GM12878 (cell line): ENCODE data around the gene COPS8. TPM values are rescaled to one million over a fixed set of nuclear protein-coding genes. Genes with fewer than 3 reads are reported as not detected.

ENCODE experiments used
- ATAC-seq: fragments of 200-7000 bp; cut with Tn5 transposase; 3 replicates; pipeline ENCODE4 v1.9.1; 2020; ENCODE audit warnings: mild to moderate bottlenecking, moderate library complexity
- BruUV-seq: library from RNA; stranded (reverse); fragments of 400-500 nt; replicated peaks from 2 replicates; lab custom pipeline; 2021; lab: Mats Ljungman, UMichigan
- CTCF ChIA-PET: fragments of 300-600 bp; sonication (Branson Sonifier 250); formaldehyde crosslinking; extraction: SDS; loops from one replicate; lab custom pipeline; 2021; ENCODE audit warnings: inconsistent platforms; lab: Yijun Ruan, JAX
- POLR2A ChIA-PET: fragments of 350-600 bp; formaldehyde crosslinking; extraction: SDS; loops from one replicate; lab custom pipeline; 2021; ENCODE audit warnings: inconsistent platforms; lab: Charles Lee
- RAD21 ChIA-PET: fragments of 300-600 bp; sonication (Branson Sonifier 250); formaldehyde crosslinking; loops from one replicate; lab custom pipeline; 2023; ENCODE audit warnings: antibody characterized with exemption; ENCODE audit not compliant: unreplicated experiment; lab: Charles Lee
- SMC1A ChIA-PET: fragments of 300-600 bp; sonication (Branson Sonifier 250); formaldehyde crosslinking; loops from one replicate; lab custom pipeline; 2023; ENCODE audit not compliant: unreplicated experiment, uncharacterized antibody; lab: Charles Lee
- DNase-seq: peaks from one replicate; pipeline ENCODE4 v3.0.0-alpha.2; 2011; ENCODE audit warnings: low read depth, low spot score
- FAIRE-seq: peaks from 3 replicates; lab custom pipeline; 2011; peaks lifted over from hg19 to GRCh38; lab: Jason Lieb, UNC
- H2AFZ ChIP-seq: 2 replicates; pipeline ENCODE4 v1.6.0; 2011; ENCODE audit warnings: low read depth, low read length, control low read depth; ENCODE audit not compliant: control insufficient read depth
- H3K27ac ChIP-seq: 2 replicates; pipeline ENCODE4 v1.5.1; 2011; ENCODE audit warnings: control low read depth; ENCODE audit not compliant: control insufficient read depth, insufficient read depth
- H3K27me3 ChIP-seq, 2 experiments: replicated peaks in 1 of 2; 2 replicates each; pipeline versions ENCODE4 v1.6.0 to v1.6.1; 2011; ENCODE audit warnings: low read length in 1 of 2; ENCODE audit not compliant: control insufficient read depth in 2 of 2, insufficient read depth in 2 of 2
- H3K36me3 ChIP-seq, 2 experiments: 2 replicates each; pipeline ENCODE4 v1.5.1; 2011; ENCODE audit warnings: low read length in 1 of 2; ENCODE audit not compliant: control insufficient read depth in 2 of 2, insufficient read depth in 2 of 2
- H3K4me1 ChIP-seq: 2 replicates; pipeline ENCODE4 v1.6.1; 2011; ENCODE audit warnings: mild to moderate bottlenecking, low read length, moderate library complexity, mixed read lengths; ENCODE audit not compliant: control insufficient read depth, insufficient read depth
- H3K4me2 ChIP-seq: 2 replicates; pipeline ENCODE4 v1.6.0; 2011; ENCODE audit warnings: control low read depth; ENCODE audit not compliant: control insufficient read depth, insufficient read depth
- H3K4me3 ChIP-seq: fragments of 200-600 bp; sonication (generic); 2 replicates; pipeline ENCODE4 v1.5.1; 2016
- H3K79me2 ChIP-seq: 2 replicates; pipeline ENCODE4 v1.6.0; 2011; ENCODE audit warnings: low read length; ENCODE audit not compliant: control insufficient read depth, insufficient read depth
- H3K9ac ChIP-seq: 2 replicates; pipeline ENCODE4 v1.8.0; 2011; ENCODE audit warnings: low read length, control low read depth, mixed read lengths; ENCODE audit not compliant: control insufficient read depth, insufficient read depth
- H3K9me3 ChIP-seq: replicated peaks from 3 replicates; pipeline ENCODE4 v1.5.1; 2011; ENCODE audit warnings: mild to moderate bottlenecking, low read length; ENCODE audit not compliant: control insufficient read depth, insufficient read depth
- H4K20me1 ChIP-seq: 2 replicates; pipeline ENCODE4 v1.6.0; 2011; ENCODE audit not compliant: control insufficient read depth, insufficient read depth
- DPF2 ChIP-seq: fragments of 450-650 bp; IDR thresholded peaks from 2 replicates; pipeline ENCODE4 v1.6.1; 2017; ENCODE audit warnings: mild to moderate bottlenecking
- IRF4 ChIP-seq: IDR thresholded peaks from 2 replicates; pipeline ENCODE4 v1.6.1; 2011; ENCODE audit warnings: low read depth, low read length
- LARP7 ChIP-seq: fragments of 450-650 bp; IDR thresholded peaks from 2 replicates; pipeline ENCODE4 v1.6.1; 2017; ENCODE audit warnings: mild to moderate bottlenecking
- MLLT1 ChIP-seq: fragments of 450-650 bp; IDR thresholded peaks from 2 replicates; pipeline ENCODE4 v1.6.1; 2016; ENCODE audit warnings: mild to moderate bottlenecking
- MYC ChIP-seq: IDR thresholded peaks from 2 replicates; pipeline ENCODE4 v1.6.1; 2011; ENCODE audit warnings: mild to moderate bottlenecking, low read length, moderate library complexity, inconsistent platforms; ENCODE audit not compliant: insufficient read depth, insufficient replicate concordance, insufficient read length, severe bottlenecking
- WGBS: methylation state at CpG from one replicate; pipeline ENCODE4 v1.1.6; 2016; ENCODE audit warnings: low lambda C conversion rate; ENCODE audit not compliant: insufficient replicate concordance, insufficient coverage; ENCODE audit errors: missing lambda C conversion rate; 5-methylcytosine and 5-hydroxymethylcytosine counted together
- in situ Hi-C: fragments of 300-500 bp; cut with MboI; formaldehyde crosslinking; loops from 9 replicates; pipeline ENCODE4 v1.14.3; 2018; ENCODE audit warnings: mixed read lengths
- intact Hi-C: fragments of 100-400 bp; cut with micrococcal nuclease; formaldehyde crosslinking; loops from one replicate; pipeline ENCODE4 v1.14.2; 2022; ENCODE audit not compliant: unreplicated experiment
- polyA plus RNA-seq, 11 experiments: library from polyadenylated mRNA; depleted of rRNA in 4 of 11; unstranded in 6 of 11; stranded (reverse) in 5 of 11; fragments of >200 nt; fragmentation: Nextera tagmentation in 4 of 11; fragmentation: Illumina TruSeq in 1 of 11; extraction: Ambion mirVana in 4 of 11; extraction: Trizol in 1 of 11; gene quantifications; 1 replicate in 1 of 11; 2 replicates in 10 of 11; pipeline versions ENCODE4 v1.2.1 to v1.2.3, GENCODE V29; 2011 to 2016; ENCODE audit warnings: inconsistent platforms in 2 of 11, missing spikeins in 2 of 11, low read depth in 1 of 11
- total RNA-seq, 4 experiments: library from RNA; depleted of rRNA in 3 of 4; stranded (reverse); fragments of >200 nt in 3 of 4; fragmentation: Illumina TruSeq in 1 of 4; extraction: Trizol in 1 of 4; gene quantifications; 2 replicates each; pipeline versions ENCODE4 v1.2.1 to v1.2.3, GENCODE V29; 2013 to 2021
- TF ChIP-seq, protein P1 (sequence below): IDR thresholded peaks from 2 replicates; pipeline ENCODE4 v1.6.1; 2012; ENCODE audit warnings: low read length, inconsistent platforms
- TF ChIP-seq, protein P2 (sequence below): IDR thresholded peaks from 2 replicates; pipeline ENCODE4 v1.6.1; 2011; ENCODE audit warnings: borderline replicate concordance, low read depth, mild to moderate bottlenecking, moderate library complexity, low read length; ENCODE audit not compliant: insufficient read depth, poor library complexity, severe bottlenecking

Gene COPS8
- total and polyA plus RNA-seq, 10 of the 15 experiments (the other 5 are each of a cell fraction or from before 2014, with no cell fraction given) = 44.0 to 134 (median 107) TPM

DNA sequence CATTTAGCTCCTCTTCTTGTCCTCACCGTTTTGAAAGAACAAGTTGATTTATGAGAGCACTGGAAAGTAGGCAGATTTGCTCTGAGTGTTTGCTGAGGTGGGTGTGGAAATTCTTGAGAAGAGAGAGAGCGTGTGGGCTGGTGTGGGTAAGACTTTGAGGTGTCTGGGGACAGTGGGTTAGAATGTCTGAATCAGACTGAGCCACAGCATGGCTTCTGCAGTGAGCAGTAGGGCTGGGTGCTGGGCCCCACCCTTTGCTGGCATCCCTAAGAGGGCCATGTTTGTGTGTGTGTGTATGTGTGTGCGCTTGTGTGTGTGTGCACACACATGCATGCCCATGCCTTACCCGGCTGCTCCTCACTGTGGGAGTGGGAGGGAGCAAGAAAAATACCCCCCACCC lies 63.7 kb downstream of the COPS8 start:
- H3K4me1 ChIP-seq = no peaks in the 10 kb centered on the region
- no peaks in the 10 kb centered on the region for H3K79me2 ChIP-seq
- no peaks in the 10 kb centered on the region for H3K27me3 ChIP-seq
- RAD21 ChIA-PET = no interaction called here
- no peak overlapping the region for H2AFZ ChIP-seq
- no peak overlapping the region for H3K4me3 ChIP-seq
- CTCF ChIA-PET = interaction anchor here (0.8 to 1.5 kb wide), 2 partner anchors 15 to 25 kb away, joined by 3 read pairs; no protein-coding TSS in a partner anchor
- in situ Hi-C loops = no loop called here
- SMC1A ChIA-PET = no interaction called here
- TF ChIP-seq LARP7 = no peak
- TF ChIP-seq, protein P1, sequence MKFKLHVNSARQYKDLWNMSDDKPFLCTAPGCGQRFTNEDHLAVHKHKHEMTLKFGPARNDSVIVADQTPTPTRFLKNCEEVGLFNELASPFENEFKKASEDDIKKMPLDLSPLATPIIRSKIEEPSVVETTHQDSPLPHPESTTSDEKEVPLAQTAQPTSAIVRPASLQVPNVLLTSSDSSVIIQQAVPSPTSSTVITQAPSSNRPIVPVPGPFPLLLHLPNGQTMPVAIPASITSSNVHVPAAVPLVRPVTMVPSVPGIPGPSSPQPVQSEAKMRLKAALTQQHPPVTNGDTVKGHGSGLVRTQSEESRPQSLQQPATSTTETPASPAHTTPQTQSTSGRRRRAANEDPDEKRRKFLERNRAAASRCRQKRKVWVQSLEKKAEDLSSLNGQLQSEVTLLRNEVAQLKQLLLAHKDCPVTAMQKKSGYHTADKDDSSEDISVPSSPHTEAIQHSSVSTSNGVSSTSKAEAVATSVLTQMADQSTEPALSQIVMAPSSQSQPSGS = no peak
- TF ChIP-seq MLLT1 = no peak
- TF ChIP-seq MYC = no peak
- no peak for TF ChIP-seq DPF2
- TF ChIP-seq, protein P2, sequence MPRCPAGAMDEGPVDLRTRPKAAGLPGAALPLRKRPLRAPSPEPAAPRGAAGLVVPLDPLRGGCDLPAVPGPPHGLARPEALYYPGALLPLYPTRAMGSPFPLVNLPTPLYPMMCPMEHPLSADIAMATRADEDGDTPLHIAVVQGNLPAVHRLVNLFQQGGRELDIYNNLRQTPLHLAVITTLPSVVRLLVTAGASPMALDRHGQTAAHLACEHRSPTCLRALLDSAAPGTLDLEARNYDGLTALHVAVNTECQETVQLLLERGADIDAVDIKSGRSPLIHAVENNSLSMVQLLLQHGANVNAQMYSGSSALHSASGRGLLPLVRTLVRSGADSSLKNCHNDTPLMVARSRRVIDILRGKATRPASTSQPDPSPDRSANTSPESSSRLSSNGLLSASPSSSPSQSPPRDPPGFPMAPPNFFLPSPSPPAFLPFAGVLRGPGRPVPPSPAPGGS = peak; percentile 9
- TF ChIP-seq IRF4 = no peak
- FAIRE-seq (no peak), ATAC-seq (no peak), DNase-seq (no peak)
- no peak overlapping the region for H3K9ac ChIP-seq
- no peak overlapping the region for H3K4me2 ChIP-seq
- H3K27ac ChIP-seq = no peak overlapping the region
- WGBS = 20% methylated on average over 4 of the region's 4 CpGs
- intact Hi-C loops = no loop called here
- no peaks in the 10 kb centered on the region for H3K36me3 ChIP-seq
- H4K20me1 ChIP-seq = no peaks in the 10 kb centered on the region
- POLR2A ChIA-PET = no interaction called here
- BruUV-seq = no TSS peak
- no peaks in the 10 kb centered on the region; the same call in 2 of the 3 replicates for H3K9me3 ChIP-seq
